GM18508 (cell line): ENCODE measurements around the gene SPATA33.
A peak's percentile ranks its signal among the peaks of the same experiment; 100 is the strongest.

Source experiments
- ATAC-seq: cut with Tn5 transposase; IDR thresholded peaks from one replicate; pipeline ENCODE4 v1.9.1; 2021; ENCODE audit warnings: moderate number of reproducible peaks; ENCODE audit not compliant: insufficient read depth, unreplicated experiment

The SPATA33 gene

DNA sequence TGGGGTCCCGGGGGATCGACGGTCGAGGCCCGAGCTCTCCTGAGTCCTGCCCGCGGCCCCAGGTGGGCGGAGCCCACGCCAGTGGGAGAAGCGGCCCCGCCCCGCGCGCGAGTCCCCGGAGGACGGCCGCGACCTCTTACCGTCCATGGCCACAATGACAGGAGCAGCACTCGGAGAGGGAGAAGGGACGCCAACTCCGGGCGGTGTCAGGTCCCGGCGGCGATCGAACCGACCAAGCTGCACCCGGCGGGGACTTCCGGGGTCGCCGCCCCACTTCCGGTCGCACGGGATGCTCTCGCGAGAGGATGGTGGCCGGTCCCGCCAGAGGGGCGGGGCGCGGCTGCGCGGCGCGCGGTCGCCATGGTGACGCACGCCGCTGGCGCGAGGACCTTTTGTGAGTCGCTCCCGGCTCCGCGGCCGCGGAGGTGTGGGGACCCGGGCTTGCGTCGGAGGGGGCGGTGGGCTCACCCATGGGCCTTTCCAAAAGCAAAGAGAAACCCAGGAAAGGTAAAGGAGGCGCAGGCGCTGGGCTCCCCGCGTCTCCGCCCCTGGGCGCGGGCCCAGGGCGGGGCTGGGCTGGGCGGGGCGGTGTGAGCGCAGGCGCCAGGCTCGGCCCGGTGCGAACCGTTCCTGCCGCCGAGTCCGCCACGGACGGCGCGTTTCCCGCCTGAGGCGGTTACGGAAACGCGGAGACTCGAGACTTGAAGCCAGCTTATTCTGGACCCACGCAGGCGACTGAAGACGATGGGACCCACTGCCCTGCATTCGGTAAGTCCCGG lies at the start of gene SPATA33, which contains the start of gene CHMP1A:
Gene SPATA33 (plus strand): TSS at position 395 of the 779 bp plus-strand sequence. CDS start 76 bp downstream, at position 471.
Gene CHMP1A (minus strand): TSS at position 267 of the 779 bp plus-strand sequence. CDS start 120 bp downstream, at position 147.
- peak; percentile 62 for ATAC-seq

DNA sequence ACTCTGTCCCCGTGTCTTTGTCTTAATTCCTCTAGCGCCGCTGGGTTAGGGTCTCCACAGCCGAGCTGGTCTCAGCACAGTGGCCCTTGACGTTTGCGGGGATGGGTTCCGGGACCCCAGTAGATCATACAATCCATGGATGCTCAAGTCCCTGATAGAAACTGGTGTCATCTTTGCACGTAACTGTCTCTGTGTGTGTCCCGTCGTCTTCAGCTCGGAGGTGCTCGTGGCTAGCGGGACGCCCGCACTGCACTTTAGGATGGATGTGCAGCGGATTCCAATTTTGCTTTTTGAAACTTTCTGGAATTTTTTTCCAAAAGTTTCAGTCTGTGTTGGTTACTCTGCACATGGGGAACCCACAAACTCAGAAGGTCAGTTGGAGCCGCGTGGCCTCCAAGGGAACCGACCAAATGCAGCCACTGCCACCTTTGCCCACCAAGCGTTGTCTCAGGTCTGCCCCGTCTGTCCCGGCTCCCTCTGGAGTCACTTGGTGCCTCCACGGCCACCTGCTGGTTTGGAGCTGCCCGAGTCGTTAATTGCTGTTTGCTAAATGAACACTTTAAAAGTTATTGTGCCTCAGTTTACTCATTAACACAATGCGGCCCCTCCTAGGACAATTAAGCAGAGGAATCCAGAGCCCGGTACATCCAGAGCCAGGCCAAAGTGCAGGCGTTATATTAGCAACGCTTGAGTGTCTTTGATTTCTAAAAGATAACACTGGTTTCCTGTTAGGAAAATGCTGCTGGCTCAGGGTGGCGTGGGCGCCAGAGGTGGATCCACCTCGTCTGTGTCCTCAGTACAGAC lies 49.5 kb upstream of the SPATA33 start:
- no peak for ATAC-seq

DNA sequence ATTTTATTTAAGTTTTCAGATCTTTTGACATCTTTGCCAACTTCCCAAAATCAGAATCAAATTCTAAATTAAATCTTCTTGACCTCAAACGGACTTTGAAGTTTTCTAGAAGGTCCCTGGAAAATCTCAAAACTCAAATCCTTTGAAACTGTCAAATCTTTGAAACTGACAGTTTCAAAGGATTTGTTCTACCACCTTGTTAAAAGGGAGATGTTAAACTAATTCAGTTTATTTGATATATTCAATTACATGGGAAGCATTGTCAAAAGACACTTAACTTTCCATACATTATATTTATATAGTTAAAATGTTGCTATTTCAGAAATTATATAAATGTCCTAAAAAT lies 47.6 kb upstream of the SPATA33 start:
- no peak for ATAC-seq

DNA sequence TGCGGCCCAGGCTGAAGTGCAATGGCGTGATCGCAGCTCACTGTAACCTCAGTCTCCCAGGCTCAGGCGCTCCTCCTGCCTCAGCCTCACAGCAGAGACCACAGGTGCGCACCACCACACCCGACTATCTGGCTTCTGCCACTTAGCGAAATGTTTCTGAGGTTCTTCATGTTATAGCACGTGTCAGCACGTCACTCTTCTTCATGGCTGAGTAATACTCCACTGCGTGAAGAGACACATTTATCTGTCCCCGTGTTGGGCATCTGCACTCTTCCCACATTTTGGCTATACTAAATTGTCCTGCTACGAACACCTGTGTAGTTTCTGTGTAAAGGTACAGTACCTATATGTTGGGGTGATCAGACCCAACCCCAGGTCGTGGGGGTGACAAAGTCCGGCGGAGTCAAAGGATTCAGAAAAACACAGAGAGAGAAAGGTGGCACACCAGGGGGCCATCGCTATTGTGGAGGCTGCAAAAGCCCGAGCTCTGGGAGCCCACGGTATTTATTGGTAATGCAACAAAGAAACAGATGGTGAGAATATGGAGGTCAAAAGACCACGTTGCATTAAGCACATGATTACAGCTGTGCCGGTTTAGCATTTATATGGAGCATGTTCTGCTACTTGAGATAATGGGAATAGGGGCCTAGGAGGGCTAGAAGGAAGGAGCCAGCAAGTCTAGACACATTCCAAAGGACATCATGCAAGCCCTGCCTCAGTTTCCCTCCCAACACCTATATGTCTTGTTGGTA lies 45.0 kb upstream of the SPATA33 start:
- ATAC-seq, result no peak

GRCh38 chr16:89613231-89613953 lies 44.2 kb upstream of the SPATA33 start, which contains the start of gene DPEP1:
Gene DPEP1 (plus strand): TSS chr16:89613642. CDS start chr16:89630411, 16,769 bp downstream.
- ATAC-seq, result no peak

GRCh38 chr16:89613954-89614459 lies 43.6 kb upstream of the SPATA33 start:
- ATAC-seq, result no peak

DNA sequence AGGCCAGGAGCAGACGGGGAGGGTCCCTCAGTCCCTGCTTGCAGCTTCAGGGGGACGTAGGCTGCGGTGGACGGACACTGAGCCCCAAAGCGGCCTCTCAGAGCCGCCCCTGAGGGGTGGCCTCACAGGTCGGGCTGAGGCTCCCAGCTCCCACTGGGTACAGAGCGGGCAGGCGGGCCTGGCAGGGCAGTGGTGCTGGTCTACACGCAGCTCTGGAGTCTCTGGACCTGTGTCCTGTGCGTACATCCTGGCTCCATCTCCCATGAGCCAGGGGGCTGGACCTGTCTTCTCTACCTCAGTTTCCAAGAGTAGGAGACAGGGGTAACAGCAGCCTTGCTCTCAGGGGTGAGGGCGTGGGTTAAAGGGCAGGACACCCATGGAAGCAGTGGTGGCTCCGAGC lies 42.5 kb upstream of the SPATA33 start:
- ATAC-seq, result no peak

- ATAC-seq, result no peak
Measured at GRCh38 chr16:89615596-89616090, 42.0 kb upstream of the SPATA33 start.

DNA sequence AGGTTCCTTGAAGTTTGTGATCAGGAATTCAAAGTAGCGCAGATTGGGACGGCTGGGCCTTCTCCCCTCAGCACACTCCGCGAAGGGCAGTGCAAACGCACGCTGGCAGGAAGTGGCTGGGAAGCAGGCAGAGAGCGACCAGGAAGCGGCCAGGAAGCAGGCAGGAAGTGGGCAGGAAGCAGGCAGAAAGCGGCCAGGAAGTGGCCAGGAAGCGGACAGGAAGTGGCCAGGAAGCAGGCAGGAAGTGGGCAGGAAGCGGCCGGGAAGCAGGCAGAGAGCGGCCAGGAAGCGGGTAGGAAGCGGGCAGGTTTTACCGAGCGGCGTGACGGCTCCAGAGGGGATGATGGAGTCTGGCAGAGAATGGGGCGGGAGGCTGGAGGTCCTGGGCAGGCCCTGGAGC lies 41.0 kb upstream of the SPATA33 start:
- no peak for ATAC-seq

- no peak for ATAC-seq
Measured at GRCh38 chr16:89617036-89617435, 40.6 kb upstream of the SPATA33 start.

DNA sequence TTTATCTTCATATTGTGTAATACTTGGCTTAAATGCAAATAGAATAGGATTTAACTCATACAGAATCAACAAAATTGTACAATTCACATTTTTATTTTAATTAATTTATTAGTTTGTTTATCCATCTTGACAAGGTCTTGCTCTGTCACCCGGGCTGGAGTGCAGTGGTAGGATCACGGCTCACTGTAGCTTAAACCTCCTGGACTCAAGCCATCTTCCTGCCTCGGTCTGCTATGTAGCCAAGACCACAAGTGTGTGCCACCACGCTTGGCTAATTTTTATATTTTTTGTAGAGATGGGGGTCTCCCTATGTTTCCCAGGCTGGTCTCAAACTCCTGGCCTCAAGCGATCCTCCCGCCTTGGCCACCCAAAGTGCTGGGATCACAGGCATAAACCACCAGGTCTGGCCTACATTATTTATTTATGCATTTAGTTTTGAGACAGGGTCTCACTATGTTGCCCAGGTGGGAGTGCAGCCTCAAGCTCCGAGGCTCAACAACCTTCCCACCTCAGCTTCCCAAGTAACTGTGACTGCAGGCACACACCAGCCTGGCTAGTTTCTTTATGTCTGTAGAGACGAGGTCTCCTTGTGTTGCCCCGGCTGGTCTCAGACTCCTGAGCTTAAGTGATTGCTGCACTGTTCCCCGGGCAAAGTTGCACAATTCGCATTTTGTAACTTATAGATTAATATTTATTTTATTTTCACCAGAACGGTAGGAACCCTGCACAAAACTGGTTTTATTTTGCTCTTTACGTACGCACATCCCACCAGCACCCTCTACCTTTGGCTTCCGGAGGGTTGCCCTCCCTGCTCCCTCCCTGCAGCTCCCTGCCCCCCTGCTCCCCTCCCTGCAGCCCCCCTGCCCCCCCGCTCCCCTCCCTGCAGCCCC lies 39.3 kb upstream of the SPATA33 start:
- no peak for ATAC-seq

DNA sequence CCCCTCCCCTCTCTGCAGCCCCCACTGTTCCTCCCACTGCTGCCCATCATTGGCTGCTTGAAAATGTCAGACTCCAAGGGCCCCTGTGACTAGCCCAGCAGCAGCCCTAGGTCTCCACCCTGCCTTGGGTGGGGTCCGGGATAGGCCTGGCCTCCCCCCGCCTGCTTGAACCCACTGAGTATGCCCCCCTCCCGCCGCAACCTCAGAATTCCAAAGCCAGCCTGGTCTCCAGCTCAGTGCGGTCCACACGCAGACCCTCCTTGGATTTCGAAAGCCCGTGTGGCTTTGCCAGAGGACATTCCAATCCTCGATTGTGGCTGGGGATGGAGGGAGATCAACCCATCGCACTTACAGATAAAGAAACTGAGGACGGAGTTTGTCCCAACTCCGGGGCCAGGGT lies 37.8 kb upstream of the SPATA33 start:
- no peak for ATAC-seq

DNA sequence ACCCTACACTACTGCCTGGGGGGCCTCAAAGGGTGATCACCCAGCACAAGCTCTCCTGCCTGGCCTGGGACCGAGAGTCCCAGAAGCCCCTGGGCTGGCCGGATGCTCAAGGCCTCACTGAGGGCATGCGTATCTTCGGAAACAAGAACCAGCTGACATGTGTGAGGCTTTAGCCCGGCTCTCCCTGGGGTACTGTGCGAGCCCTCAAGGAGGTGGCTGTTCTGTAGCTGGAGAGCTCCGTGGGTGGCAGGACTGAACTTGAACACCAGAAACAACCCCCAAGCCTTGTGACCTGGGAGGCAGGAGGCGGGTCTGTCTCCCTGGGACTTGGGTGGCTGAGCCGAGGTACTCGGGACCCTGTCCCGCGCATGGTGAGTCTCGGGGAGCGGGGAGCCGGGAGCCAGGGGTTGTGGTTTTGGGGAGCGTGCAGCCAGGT lies 37.2 kb upstream of the SPATA33 start:
- no peak for ATAC-seq

GRCh38 chr16:89621136-89621697 lies 36.4 kb upstream of the SPATA33 start:
- ATAC-seq, result no peak

GRCh38 chr16:89621698-89622409 lies 35.8 kb upstream of the SPATA33 start:
- no peak for ATAC-seq

DNA sequence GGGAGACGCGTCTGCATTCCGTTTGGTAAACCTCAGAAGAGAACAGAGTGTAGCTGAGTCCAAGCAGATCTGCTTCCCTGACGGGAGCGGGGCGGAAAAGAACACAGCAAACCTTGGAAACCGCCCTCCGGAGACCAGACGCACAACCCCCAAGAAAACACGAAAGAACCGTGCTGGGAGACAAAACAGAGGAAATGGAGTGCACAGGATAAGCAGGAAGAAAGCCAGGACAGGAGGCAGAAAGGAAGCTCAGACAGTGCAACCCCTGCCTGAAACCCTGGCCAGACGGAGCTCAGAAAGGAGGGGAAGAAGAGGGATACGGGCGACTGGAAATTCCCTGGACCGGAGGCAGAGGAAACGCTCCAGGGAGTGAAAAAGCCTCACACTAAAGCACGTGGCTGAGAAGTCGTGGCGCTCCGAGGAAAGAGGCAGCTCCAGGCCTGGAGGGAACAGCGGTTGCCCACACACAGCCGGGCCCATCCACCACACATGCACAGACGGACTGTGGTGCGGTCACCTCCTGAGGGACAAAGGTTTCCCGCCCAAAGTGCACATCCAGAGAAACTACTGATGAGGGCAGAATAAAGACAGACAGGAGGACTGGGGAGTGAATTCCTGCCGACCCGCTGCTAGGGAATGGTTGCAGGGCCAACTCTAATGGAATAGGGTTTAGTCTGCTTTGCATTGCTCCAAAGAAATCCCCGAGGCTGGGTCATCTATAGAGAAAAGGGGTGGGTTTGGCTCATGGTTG lies 34.0 kb upstream of the SPATA33 start:
- ATAC-seq, result no peak
